ENCODE measurements around the gene KIAA1671.

The KIAA1671 gene

GRCh38 chr22:25182131-25183110 lies 229.9 kb downstream of the KIAA1671 start:
- Histone ChIP-seq H3K79me2 (ENCODE audit: insufficient read depth, low read length) (no peaks in the 10 kb centered on the region), H3K9ac (ENCODE audit: low read length) (no peak overlapping the region), H3K36me3 (ENCODE audit: low read length) (no peaks in the 10 kb centered on the region), H2AFZ (ENCODE audit: low read depth, low read length, severe bottlenecking) (no peak overlapping the region), H3K9me2 (replicated peaks; ENCODE audit: insufficient read depth, low read length) (no peaks in the 10 kb centered on the region), H3K4me3 (ENCODE audit: insufficient read depth, low read length, poor library complexity, severe bottlenecking) (no peak overlapping the region), H3F3A (ENCODE audit: insufficient read depth) (no peaks in the 10 kb centered on the region), H4K20me1 (ENCODE audit: low read depth, low read length) (no peaks in the 10 kb centered on the region), H3K4me2 (ENCODE audit: low read depth, low read length, poor library complexity, severe bottlenecking) (no peak overlapping the region), H3K27me3 (ENCODE audit: low read length) (no peaks in the 10 kb centered on the region), H3K9me3 (ENCODE audit: insufficient read depth, low read length) (no peaks in the 10 kb centered on the region), H3K27ac (ENCODE audit: low read depth, low read length) (no peak overlapping the region)
- no peak for TF ChIP-seq EZH2phosphoT487 (conservative IDR thresholded peaks at IDR 0.05; ENCODE audit: low read length)

GRCh38 chr22:25183949-25184619 lies 231.6 kb downstream of the KIAA1671 start:
- Histone ChIP-seq H3K36me3 (ENCODE audit: low read length) (no peaks in the 10 kb centered on the region), H3K27me3 (ENCODE audit: low read length) (no peaks in the 10 kb centered on the region), H3K4me2 (ENCODE audit: low read depth, low read length, poor library complexity, severe bottlenecking) (no peak overlapping the region), H3K9me2 (replicated peaks; ENCODE audit: insufficient read depth, low read length) (no peaks in the 10 kb centered on the region), H3K27ac (ENCODE audit: low read depth, low read length) (no peak overlapping the region), H3K9me3 (ENCODE audit: insufficient read depth, low read length) (no peaks in the 10 kb centered on the region), H3F3A (ENCODE audit: insufficient read depth) (no peaks in the 10 kb centered on the region), H3K4me3 (ENCODE audit: insufficient read depth, low read length, poor library complexity, severe bottlenecking) (no peak overlapping the region), H2AFZ (ENCODE audit: low read depth, low read length, severe bottlenecking) (no peak overlapping the region), H3K9ac (ENCODE audit: low read length) (no peak overlapping the region), H4K20me1 (ENCODE audit: low read depth, low read length) (no peaks in the 10 kb centered on the region), H3K79me2 (ENCODE audit: insufficient read depth, low read length) (no peaks in the 10 kb centered on the region)
- TF ChIP-seq EZH2phosphoT487 (conservative IDR thresholded peaks at IDR 0.05; ENCODE audit: low read length) (no peak), CTCF (IDR thresholded peaks at IDR 0.05; ENCODE audit: insufficient read depth, low read length, poor library complexity, severe bottlenecking) (no peak)

- Histone ChIP-seq H3F3A (ENCODE audit: insufficient read depth) (no peaks in the 10 kb centered on the region), H3K4me3 (ENCODE audit: insufficient read depth, low read length, poor library complexity, severe bottlenecking) (no peak overlapping the region), H4K20me1 (ENCODE audit: low read depth, low read length) (no peaks in the 10 kb centered on the region), H3K36me3 (ENCODE audit: low read length) (no peaks in the 10 kb centered on the region), H3K9ac (ENCODE audit: low read length) (no peak overlapping the region), H2AFZ (ENCODE audit: low read depth, low read length, severe bottlenecking) (no peak overlapping the region), H3K9me2 (replicated peaks; ENCODE audit: insufficient read depth, low read length) (no peaks in the 10 kb centered on the region), H3K27me3 (ENCODE audit: low read length) (no peaks in the 10 kb centered on the region), H3K4me2 (ENCODE audit: low read depth, low read length, poor library complexity, severe bottlenecking) (no peak overlapping the region), H3K79me2 (ENCODE audit: insufficient read depth, low read length) (no peaks in the 10 kb centered on the region), H3K9me3 (ENCODE audit: insufficient read depth, low read length) (no peaks in the 10 kb centered on the region), H3K27ac (ENCODE audit: low read depth, low read length) (no peak overlapping the region)
- no peak for TF ChIP-seq EZH2phosphoT487 (conservative IDR thresholded peaks at IDR 0.05; ENCODE audit: low read length)
- TF ChIP-seq CTCF (IDR thresholded peaks at IDR 0.05; ENCODE audit: insufficient read depth, low read length, poor library complexity, severe bottlenecking): no peak
Measured at GRCh38 chr22:25186140-25186539, 233.6 kb downstream of the KIAA1671 start.

Measured in SU-DHL-6 (cell line).